Smooth muscle cell (in vitro differentiated cells): ENCODE results near the gene SLC25A23. TPM values are rescaled to one million over a fixed set of nuclear protein-coding genes. Genes with fewer than 3 reads are reported as not detected.

Source experiments
- DNase-seq: peaks from one replicate; lab custom pipeline; 2025; ENCODE audit not compliant: unreplicated experiment; lab: John Stamatoyannopoulos, UW
- H2AFZ ChIP-seq: fragments of 200-600 bp; sonication (generic); 2 replicates; pipeline ENCODE4 v1.6.0; 2016; ENCODE audit warnings: antibody characterized with exemption, low read depth, mild to moderate bottlenecking
- H3F3A ChIP-seq: fragments of 200-600 bp; sonication (generic); 2 replicates; pipeline ENCODE4 v1.6.0; 2017; ENCODE audit warnings: antibody characterized with exemption, low read depth
- H3K27ac ChIP-seq: fragments of 200-600 bp; sonication (generic); 2 replicates; pipeline ENCODE4 v1.5.1; 2016; ENCODE audit warnings: low read depth, mild to moderate bottlenecking
- H3K27me3 ChIP-seq: fragments of 200-600 bp; sonication (generic); 2 replicates; pipeline ENCODE4 v1.6.1; 2016; ENCODE audit warnings: low read depth, mild to moderate bottlenecking
- H3K36me3 ChIP-seq: fragments of 200-600 bp; sonication (generic); 2 replicates; pipeline ENCODE4 v1.5.1; 2016; ENCODE audit warnings: low read depth
- H3K4me1 ChIP-seq: fragments of 200-600 bp; sonication (generic); 2 replicates; pipeline ENCODE4 v1.5.1; 2016; ENCODE audit warnings: low read depth
- H3K4me2 ChIP-seq: fragments of 200-600 bp; sonication (generic); 2 replicates; pipeline ENCODE4 v1.6.0; 2016; ENCODE audit warnings: mild to moderate bottlenecking
- H3K4me3 ChIP-seq: fragments of 200-600 bp; sonication (generic); 2 replicates; pipeline ENCODE4 v1.5.1; 2016; ENCODE audit warnings: mild to moderate bottlenecking
- H3K79me2 ChIP-seq: fragments of 200-600 bp; sonication (generic); 2 replicates; pipeline ENCODE4 v1.6.0; 2016; ENCODE audit warnings: low read depth, mild to moderate bottlenecking
- H3K9ac ChIP-seq: fragments of 200-600 bp; sonication (generic); 2 replicates; pipeline ENCODE4 v1.6.0; 2016; ENCODE audit warnings: low read depth
- H3K9me3 ChIP-seq: fragments of 200-600 bp; sonication (generic); replicated peaks from 2 replicates; pipeline ENCODE4 v1.5.1; 2016; ENCODE audit warnings: low read depth
- H4K20me1 ChIP-seq: fragments of 200-600 bp; sonication (generic); 2 replicates; pipeline ENCODE4 v1.6.0; 2016; ENCODE audit warnings: low read depth
- WGBS: methylation state at CpG from one replicate; pipeline ENCODE4 v1.1.7; 2016; ENCODE audit warnings: low lambda C conversion rate; 5-methylcytosine and 5-hydroxymethylcytosine counted together
- polyA plus RNA-seq: library from polyadenylated mRNA; unstranded; fragments of >200 nt; fragmentation: Nextera tagmentation; extraction: Ambion mirVana; gene quantifications from 2 replicates; pipeline ENCODE4 v1.2.1, GENCODE V29; 2016
- total RNA-seq: library from RNA; depleted of rRNA; stranded (reverse); fragments of >200 nt; gene quantifications from 2 replicates; pipeline ENCODE4 v1.2.3, GENCODE V29; 2014
- TF ChIP-seq, protein P1 (sequence below): fragments of 200-600 bp; sonication (generic); IDR thresholded peaks from 2 replicates; pipeline ENCODE4 v1.5.1; 2017; ENCODE audit warnings: borderline replicate concordance, mild to moderate bottlenecking, antibody characterized with exemption; ENCODE audit not compliant: insufficient read depth, poor library complexity, severe bottlenecking

SLC25A23 gene
- total and polyA plus RNA-seq, 2 experiments from 2014 or later: 57.1 to 58.7 TPM

DNA sequence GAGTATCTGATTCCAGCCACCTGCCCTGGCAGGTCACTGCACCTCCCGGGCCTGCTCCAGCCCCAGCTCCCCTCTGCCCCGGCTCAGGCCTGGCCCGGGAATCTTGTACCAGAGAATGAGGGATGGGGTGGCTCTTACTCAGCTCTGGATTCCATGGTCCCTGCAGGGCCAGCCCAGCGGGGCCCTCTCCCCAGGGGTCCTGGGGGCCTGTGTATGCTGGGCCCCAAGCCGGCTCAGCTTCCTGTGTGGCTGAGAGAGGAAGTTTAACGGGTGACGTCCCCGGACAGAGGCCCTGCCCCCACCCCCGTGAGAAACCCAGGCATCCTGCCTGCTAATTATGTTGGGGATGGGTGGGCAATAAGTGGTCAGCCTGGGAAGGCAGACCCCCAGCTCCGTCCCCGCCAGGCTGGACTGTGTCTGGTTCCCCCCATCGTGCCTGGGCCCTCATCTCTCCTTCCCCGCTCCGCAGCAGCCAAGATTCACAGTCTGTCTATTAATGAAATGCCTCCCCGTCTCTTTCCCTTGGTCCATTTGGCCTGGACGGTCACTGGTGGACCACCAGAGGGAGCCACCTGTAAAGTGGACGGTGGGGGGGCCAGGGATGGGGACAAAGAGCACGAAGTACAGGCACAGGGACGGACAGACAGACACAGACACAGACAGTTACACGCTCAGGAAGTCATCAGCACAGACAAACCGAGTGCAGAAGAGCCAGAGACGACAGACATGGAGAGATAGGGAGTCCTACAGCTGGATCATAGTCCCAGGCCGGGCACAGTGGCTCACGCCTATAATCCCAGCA is 22.1 kb upstream of the SLC25A23 start, which contains the start of gene DENND1C:
TSS of gene DENND1C (minus strand) at position 247 of the 802 bp plus-strand sequence. CDS start at position 155, 92 bp downstream.
- no peaks in the 10 kb centered on the region for H3K4me1 ChIP-seq
- H3K9ac ChIP-seq: no peak within 1 kb of the TSS
- H3K9me3 ChIP-seq: no peaks in the 10 kb centered on the region
- TF ChIP-seq, protein P1, sequence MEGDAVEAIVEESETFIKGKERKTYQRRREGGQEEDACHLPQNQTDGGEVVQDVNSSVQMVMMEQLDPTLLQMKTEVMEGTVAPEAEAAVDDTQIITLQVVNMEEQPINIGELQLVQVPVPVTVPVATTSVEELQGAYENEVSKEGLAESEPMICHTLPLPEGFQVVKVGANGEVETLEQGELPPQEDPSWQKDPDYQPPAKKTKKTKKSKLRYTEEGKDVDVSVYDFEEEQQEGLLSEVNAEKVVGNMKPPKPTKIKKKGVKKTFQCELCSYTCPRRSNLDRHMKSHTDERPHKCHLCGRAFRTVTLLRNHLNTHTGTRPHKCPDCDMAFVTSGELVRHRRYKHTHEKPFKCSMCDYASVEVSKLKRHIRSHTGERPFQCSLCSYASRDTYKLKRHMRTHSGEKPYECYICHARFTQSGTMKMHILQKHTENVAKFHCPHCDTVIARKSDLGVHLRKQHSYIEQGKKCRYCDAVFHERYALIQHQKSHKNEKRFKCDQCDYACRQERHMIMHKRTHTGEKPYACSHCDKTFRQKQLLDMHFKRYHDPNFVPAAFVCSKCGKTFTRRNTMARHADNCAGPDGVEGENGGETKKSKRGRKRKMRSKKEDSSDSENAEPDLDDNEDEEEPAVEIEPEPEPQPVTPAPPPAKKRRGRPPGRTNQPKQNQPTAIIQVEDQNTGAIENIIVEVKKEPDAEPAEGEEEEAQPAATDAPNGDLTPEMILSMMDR: peak; percentile 35
- no peak within 1 kb of the TSS for H3K27ac ChIP-seq
- H3K4me2 ChIP-seq: no peak within 1 kb of the TSS
- no peaks in the 10 kb centered on the region for H3F3A ChIP-seq
- H3K27me3 ChIP-seq: no peaks in the 10 kb centered on the region
- no peaks in the 10 kb centered on the region for H3K79me2 ChIP-seq
- no peak within 1 kb of the TSS for H2AFZ ChIP-seq
- H4K20me1 ChIP-seq: no peaks in the 10 kb centered on the region
- no peaks in the 10 kb centered on the region for H3K36me3 ChIP-seq
- WGBS: 64% methylated on average over 24 of the region's 24 CpGs
- no peak for DNase-seq
- H3K4me3 ChIP-seq: no peak within 1 kb of the TSS

DNA sequence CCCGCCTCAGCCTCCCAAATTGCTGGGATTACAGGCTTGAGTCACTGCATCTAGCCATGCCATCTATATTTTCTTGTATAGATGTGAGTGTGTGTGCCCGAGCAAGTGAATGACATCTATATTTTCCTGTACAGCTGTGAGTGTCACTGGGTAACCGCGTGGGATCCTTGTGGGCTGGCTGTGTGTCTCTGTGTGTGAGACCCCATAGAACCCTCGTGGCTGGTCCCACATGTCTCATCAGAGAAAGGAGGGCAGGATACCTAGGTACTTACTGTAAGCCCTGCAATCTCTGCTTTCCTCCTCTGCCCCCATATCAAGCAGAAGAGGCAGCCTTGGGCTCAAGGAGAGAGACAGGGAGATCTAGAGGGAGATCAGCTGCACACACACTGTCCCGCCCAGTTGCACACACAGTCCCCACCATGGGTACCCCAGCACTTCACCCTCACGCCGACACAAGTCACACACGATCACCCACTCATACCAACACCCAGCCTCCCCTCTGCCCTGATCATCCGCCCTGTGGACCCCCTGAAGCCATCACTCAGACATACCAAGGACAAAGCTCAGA is 21.3 kb upstream of the SLC25A23 start:
- H3K79me2 ChIP-seq: no peaks in the 10 kb centered on the region
- H3K4me2 ChIP-seq: no peak overlapping the region
- H3K9me3 ChIP-seq: no peaks in the 10 kb centered on the region
- peaks cover 7% of the 10 kb centered on the region for H3K27me3 ChIP-seq
- H3K4me1 ChIP-seq: peaks cover under 1% of the 10 kb centered on the region
- no peak overlapping the region for H3K4me3 ChIP-seq
- no peak for DNase-seq
- no peaks in the 10 kb centered on the region for H3F3A ChIP-seq
- H2AFZ ChIP-seq: no peak overlapping the region
- no peaks in the 10 kb centered on the region for H4K20me1 ChIP-seq
- H3K36me3 ChIP-seq: no peaks in the 10 kb centered on the region
- no peak overlapping the region for H3K27ac ChIP-seq
- TF ChIP-seq, protein P1: no peak
- H3K9ac ChIP-seq: no peak overlapping the region
- WGBS: 89% methylated on average over 10 of the region's 10 CpGs

DNA sequence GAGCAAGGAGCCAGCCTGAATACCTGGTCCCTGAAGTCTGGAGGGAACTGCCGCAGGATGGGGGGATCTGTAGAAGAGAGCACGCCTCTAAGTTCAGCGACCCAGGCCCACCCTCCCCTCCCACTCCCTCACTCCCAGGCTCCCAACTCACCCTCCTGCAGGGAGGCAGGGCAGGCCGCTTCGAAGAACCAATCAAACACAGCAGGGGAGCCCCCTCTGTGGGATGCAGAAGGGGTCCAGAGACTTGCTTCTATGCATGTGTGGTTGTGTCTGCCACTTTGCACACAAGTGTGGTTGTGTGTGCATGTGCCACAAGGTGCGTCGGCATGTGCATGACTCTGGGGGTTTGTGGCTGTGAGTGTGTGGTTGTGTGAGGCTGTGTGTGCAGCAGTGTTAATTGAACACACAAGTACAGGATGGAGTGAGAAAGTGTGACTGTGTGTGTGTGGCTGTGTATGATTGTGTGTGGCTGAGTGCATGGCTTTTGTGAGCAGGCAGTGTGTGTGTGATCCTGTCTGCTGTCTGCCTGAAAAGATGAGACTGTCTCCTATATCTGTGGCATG is 20.3 kb upstream of the SLC25A23 start:
- Histone ChIP-seq H3K4me2 (no peak overlapping the region), H3K9me3 (no peaks in the 10 kb centered on the region), H2AFZ (no peak overlapping the region), H3K27ac (no peak overlapping the region), H3K36me3 (no peaks in the 10 kb centered on the region), H3K9ac (no peak overlapping the region), H3K27me3 (peaks cover 17% of the 10 kb centered on the region), H3K4me1 (peaks cover 9% of the 10 kb centered on the region), H3F3A (no peaks in the 10 kb centered on the region), H4K20me1 (no peaks in the 10 kb centered on the region), H3K4me3 (no peak overlapping the region), H3K79me2 (no peaks in the 10 kb centered on the region)
- no peak for DNase-seq
- 87% methylated on average over 4 of the region's 7 CpGs for WGBS
- TF ChIP-seq, protein P1: no peak
